Ascending aorta (tissue), 2 donors: ENCODE data around the gene ZNF619. TPM values are rescaled to one million over a fixed set of nuclear protein-coding genes. Genes with fewer than 3 reads are reported as not detected.

Experiments
- DNase-seq, 2 donors: peaks; one replicate each; pipeline ENCODE4 v3.0.0-alpha.2; 2019; ENCODE audit warnings: low spot score in 2 of 2
- H3K27ac ChIP-seq, 2 donors: fragments of 200-600 bp; sonication (generic); one replicate each; pipeline ENCODE4 v1.5.1; 2016 to 2017; ENCODE audit warnings: mild to moderate bottlenecking in 1 of 2
- H3K27me3 ChIP-seq: fragments of 200-600 bp; sonication (generic); one replicate; pipeline ENCODE4 v1.5.1; 2017
- H3K36me3 ChIP-seq, 2 donors: fragments of 200-600 bp; sonication (generic); one replicate each; pipeline ENCODE4 v1.5.1; 2016
- H3K4me1 ChIP-seq, 2 donors: fragments of 200-600 bp; sonication (generic); one replicate each; pipeline ENCODE4 v1.5.1; 2016 to 2017; ENCODE audit warnings: mild to moderate bottlenecking in 1 of 2
- H3K4me3 ChIP-seq, 2 donors: fragments of 200-600 bp; sonication (generic); one replicate each; pipeline ENCODE4 v1.5.1; 2016 to 2017; ENCODE audit warnings: mild to moderate bottlenecking in 1 of 2
- H3K9me3 ChIP-seq, 2 donors: fragments of 200-600 bp; sonication (generic); one replicate each; pipeline ENCODE4 v1.5.1; 2016
- intact Hi-C: fragments of 100-400 bp; cut with DNase I; formaldehyde crosslinking; loops from one replicate; pipeline ENCODE4 v1.15.1; 2023
- total RNA-seq: library from RNA; depleted of rRNA; stranded (reverse); fragments of >200 nt; gene quantifications from one replicate; pipeline ENCODE4 v1.1.0, GENCODE V29; 2016
- TF ChIP-seq, protein P1 (sequence below), 3 experiments: fragments of 200-600 bp in 2 of 3; fragments of 450-650 bp in 1 of 3; sonication (generic) in 2 of 3; IDR thresholded peaks; one replicate each; pipeline ENCODE4 v1.5.1; 2016 to 2019; ENCODE audit warnings: antibody characterized with exemption in 3 of 3, mild to moderate bottlenecking in 1 of 3, moderate library complexity in 1 of 3

The ZNF619 gene
- total RNA-seq, 1 donor from 2014 or later: 1.4 TPM

DNA sequence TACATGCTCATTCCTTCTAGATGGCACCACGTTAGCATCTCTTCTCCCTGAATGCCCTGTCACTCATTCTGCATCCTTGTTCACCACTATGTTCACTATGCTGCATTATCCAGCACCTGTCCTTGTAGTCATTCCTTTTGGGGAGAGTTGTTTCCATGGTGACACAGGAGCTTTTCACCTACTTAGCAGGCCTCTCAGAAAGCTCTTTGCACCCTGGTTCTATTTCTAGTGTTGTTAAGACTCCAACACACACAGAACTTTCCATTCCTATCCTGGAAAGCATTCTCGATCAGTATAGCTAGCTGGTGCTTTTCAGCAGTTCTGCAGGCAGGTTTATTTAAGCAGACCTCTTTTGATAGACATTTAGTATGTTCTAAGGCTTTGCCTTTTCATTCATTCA lies 26.5 kb upstream of the ZNF619 start:
- intact Hi-C loops: loop anchor here (5.0 to 10.0 kb wide), 7 partner anchors 424 to 1998 kb away; partner anchors contain the start of genes ACVR2B, SLC25A38 and ULK4

DNA sequence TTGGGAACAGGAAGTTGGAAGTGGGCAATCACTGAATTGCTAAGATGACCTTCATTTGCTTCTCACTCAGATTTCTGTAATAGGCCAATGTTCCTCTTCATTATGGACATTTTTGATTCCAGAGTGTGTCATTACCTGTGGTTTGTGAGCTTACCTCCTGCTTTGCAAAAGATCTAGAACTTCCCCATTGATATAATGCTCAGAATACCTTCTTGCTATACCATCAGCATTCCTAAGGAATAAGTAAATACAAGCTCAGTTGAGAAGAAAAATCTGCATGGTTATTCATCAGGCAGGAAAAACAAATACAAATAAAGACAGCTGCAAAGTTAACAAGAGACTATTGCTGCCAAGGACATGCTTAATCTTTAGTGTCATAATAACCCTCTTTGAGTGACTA lies 25.4 kb upstream of the ZNF619 start:
- intact Hi-C loops: loop anchor here (5.0 to 10.0 kb wide), 7 partner anchors 423 to 1999 kb away; partner anchors contain the start of genes ACVR2B, SLC25A38 and ULK4
- no peak for DNase-seq
- peaks cover 0 to 11% of the 10 kb centered on the region in 2 donors for H3K4me1 ChIP-seq
- no peaks in the 10 kb centered on the region for H3K9me3 ChIP-seq
- H3K4me3 ChIP-seq: no peak overlapping the region
- H3K36me3 ChIP-seq: peaks cover 0 to 2% of the 10 kb centered on the region in 2 donors
- H3K27ac ChIP-seq: no peak overlapping the region
- TF ChIP-seq, protein P1, sequence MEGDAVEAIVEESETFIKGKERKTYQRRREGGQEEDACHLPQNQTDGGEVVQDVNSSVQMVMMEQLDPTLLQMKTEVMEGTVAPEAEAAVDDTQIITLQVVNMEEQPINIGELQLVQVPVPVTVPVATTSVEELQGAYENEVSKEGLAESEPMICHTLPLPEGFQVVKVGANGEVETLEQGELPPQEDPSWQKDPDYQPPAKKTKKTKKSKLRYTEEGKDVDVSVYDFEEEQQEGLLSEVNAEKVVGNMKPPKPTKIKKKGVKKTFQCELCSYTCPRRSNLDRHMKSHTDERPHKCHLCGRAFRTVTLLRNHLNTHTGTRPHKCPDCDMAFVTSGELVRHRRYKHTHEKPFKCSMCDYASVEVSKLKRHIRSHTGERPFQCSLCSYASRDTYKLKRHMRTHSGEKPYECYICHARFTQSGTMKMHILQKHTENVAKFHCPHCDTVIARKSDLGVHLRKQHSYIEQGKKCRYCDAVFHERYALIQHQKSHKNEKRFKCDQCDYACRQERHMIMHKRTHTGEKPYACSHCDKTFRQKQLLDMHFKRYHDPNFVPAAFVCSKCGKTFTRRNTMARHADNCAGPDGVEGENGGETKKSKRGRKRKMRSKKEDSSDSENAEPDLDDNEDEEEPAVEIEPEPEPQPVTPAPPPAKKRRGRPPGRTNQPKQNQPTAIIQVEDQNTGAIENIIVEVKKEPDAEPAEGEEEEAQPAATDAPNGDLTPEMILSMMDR (IDR thresholded peaks at IDR 0.05): no peak
- H3K27me3 ChIP-seq: no peaks in the 10 kb centered on the region

More for the DNA sequence above, 26.5 kb upstream of the ZNF619 start:
- Histone ChIP-seq H3K9me3 (no peaks in the 10 kb centered on the region), H3K27me3 (no peaks in the 10 kb centered on the region), H3K36me3 (peaks cover 2 to 7% of the 10 kb centered on the region in 2 donors), H3K4me1 (peaks cover 0 to 8% of the 10 kb centered on the region in 2 donors), H3K27ac (no peak overlapping the region), H3K4me3 (no peak overlapping the region)
- TF ChIP-seq, protein P1 (IDR thresholded peaks at IDR 0.05): no peak
- DNase-seq: no peak

DNA sequence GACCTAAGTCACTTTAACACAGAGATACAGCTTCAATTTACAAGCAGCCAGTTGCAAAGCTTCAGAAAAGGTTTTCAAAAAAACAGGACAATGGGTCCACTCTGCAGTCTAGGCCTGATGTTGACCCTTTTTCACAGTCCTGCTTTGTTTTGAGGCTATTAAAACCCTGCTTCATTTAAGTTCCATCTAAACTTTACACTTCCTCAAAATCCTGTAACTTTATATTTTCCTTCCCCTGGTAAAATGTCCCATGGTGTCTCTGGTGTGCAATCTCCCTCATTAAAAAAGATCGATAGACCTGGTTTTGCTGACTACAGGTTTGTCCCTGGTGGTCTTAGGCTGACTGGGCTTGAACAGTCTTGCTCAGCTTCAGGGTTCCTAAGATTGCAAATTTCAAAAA lies 24.9 kb upstream of the ZNF619 start:
- Histone ChIP-seq H3K36me3 (peaks cover 0 to 2% of the 10 kb centered on the region in 2 donors), H3K27ac (peak overlapping the region; percentile 83 to 89), H3K9me3 (no peaks in the 10 kb centered on the region), H3K27me3 (no peaks in the 10 kb centered on the region), H3K4me3 (peak overlapping the region in 1 of 2 donors; percentile 68), H3K4me1 (peaks cover 0 to 12% of the 10 kb centered on the region in 2 donors)
- TF ChIP-seq, protein P1 (IDR thresholded peaks at IDR 0.05): no peak
- intact Hi-C loops: loop anchor here (2.0 to 10.0 kb wide), 8 partner anchors 73 to 2000 kb away; partner anchors contain the start of genes ACVR2B, SLC25A38, ULK4 and ZNF621
- DNase-seq: no peak

DNA sequence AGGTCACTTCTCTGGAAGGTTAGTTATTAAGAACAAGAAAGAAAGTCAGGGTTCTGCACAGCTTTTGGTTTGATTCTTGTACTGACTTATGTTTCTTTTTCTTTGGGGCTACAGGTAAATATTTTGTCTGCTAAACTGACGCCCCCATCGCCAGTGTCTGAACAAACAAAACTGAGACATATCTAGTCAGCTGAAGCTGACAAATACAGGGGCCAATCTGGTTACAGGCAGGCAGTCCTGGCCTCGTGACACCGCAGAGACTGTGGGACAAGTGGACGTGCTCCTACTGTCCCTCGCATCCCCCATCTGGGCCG lies 24.4 kb upstream of the ZNF619 start:
- Histone ChIP-seq H3K4me1 (peaks cover 0 to 12% of the 10 kb centered on the region in 2 donors), H3K27me3 (no peaks in the 10 kb centered on the region), H3K4me3 (peak overlapping the region; percentile 61 to 68), H3K27ac (peak overlapping the region; percentile 83 to 89), H3K9me3 (no peaks in the 10 kb centered on the region), H3K36me3 (peaks cover 0 to 2% of the 10 kb centered on the region in 2 donors)
- TF ChIP-seq, protein P1 (IDR thresholded peaks at IDR 0.05): no peak
- intact Hi-C loops: loop anchor here (2.0 to 10.0 kb wide), 8 partner anchors 72 to 2000 kb away; partner anchors contain the start of genes ACVR2B, SLC25A38, ULK4 and ZNF621
- no peak for DNase-seq

DNA sequence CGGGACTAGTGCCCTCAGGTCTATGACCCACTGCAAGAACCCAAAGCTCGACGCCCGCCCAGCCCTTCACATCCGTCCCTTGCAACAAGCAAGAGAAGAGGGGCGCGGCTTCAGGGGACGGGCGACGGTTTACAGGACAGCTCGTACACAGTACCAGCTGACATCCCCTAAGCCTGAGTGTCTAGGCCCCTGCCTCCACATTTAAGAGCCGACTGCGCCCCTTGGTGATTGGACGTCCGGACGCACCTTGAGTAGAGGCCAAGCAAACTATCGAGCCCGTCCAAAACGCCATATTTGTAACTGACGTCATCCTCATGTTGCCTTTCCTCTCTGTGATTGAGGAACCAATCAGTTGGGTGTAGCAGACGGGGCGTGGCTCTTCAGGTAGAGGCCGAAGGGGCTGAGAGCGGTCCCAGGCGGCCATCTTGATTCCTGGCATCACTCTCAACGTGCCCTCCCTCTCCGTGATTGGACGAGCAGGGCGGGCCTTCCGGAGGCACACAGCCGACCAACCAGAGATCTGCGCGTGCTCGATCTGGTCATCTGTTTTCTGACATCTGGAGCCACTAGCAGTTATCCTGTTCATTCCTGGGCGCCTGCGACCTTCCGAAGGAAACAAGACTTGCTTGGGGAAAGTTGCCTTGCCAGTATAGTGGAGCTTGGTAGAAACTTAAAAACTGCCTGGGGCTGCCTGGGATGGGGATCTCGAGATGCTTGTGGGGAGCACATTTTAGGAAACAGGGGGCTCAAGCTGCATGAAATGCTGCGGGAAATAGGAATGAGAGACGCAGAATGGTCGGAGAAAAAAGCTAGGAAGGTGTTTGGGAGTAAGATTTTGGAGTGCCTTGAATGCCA lies 23.8 kb upstream of the ZNF619 start:
- DNase-seq: peak; percentile 96 to 99
- peak overlapping the region; percentile 83 to 89 for H3K27ac ChIP-seq
- peaks cover 0 to 15% of the 10 kb centered on the region in 2 donors for H3K4me1 ChIP-seq
- TF ChIP-seq, protein P1 (IDR thresholded peaks at IDR 0.05): no peak
- H3K9me3 ChIP-seq: no peaks in the 10 kb centered on the region
- H3K4me3 ChIP-seq: peak overlapping the region; percentile 61 to 68
- H3K27me3 ChIP-seq: no peaks in the 10 kb centered on the region
- intact Hi-C loops: loop anchor here (1.0 to 10.0 kb wide), 11 partner anchors 24 to 2001 kb away; partner anchors contain the start of genes ACVR2B, SLC25A38, ULK4 and ZNF619
- peaks cover 0 to 2% of the 10 kb centered on the region in 2 donors for H3K36me3 ChIP-seq
